ENCODE data around the gene PRKG1.

GRCh38 chr10:51960494-51960895, 886.2 kb downstream of the PRKG1 start:
- peak in 5 of 6 experiments; percentile 36 to 67 (median 57) for TF ChIP-seq CTCF (IDR thresholded peaks at IDR 0.05)
- no peak for TF ChIP-seq POLR2A (IDR thresholded peaks at IDR 0.05)

All from Peyer's patch (tissue), 4 donors.